IMR-90 (cell line): ENCODE measurements around the gene PAFAH2.

Experiments
- BHLHE40 ChIP-seq: fragments of 150-350 bp; IDR thresholded peaks from 2 replicates; pipeline ENCODE4 v1.6.1; 2016; ENCODE audit warnings: mild to moderate bottlenecking, low read depth, low read length
- MAZ ChIP-seq: IDR thresholded peaks from 2 replicates; pipeline ENCODE4 v1.6.1; 2012; ENCODE audit warnings: low read depth, mild to moderate bottlenecking, low read length, improper control_type of control experiment, moderate library complexity, borderline replicate concordance
- POLR2A ChIP-seq: IDR thresholded peaks from 2 replicates; pipeline ENCODE4 v1.6.1; 2012; ENCODE audit warnings: mild to moderate bottlenecking, low read depth, low read length
- TF ChIP-seq, protein P1 (sequence below): conservative IDR thresholded peaks from 2 replicates; pipeline ENCODE4 v1.5.1; 2012; ENCODE audit warnings: mild to moderate bottlenecking, low read depth, low read length, improper control_type of control experiment

DNA sequence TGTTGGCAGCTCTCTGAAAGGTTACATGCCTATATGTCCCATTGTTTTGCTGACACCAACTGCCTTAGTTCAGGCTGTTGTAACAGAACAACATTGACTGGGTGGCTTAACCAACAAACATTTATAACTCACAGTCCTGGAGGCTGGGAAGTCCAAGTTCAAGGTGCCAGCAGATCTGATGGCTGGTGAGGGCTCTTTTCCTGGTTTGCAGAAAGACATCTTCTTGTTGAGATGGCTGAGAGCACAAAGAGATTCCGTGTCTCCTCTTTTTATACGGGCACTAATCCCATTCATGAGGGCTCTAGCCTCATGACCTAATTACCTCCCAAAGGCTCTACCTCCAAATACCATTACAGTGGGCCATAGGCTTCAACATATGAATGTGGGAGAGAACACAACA is 81.4 kb downstream of the PAFAH2 start:
- TF ChIP-seq MAZ = no peak
- TF ChIP-seq BHLHE40 = no peak
- TF ChIP-seq, protein P1, sequence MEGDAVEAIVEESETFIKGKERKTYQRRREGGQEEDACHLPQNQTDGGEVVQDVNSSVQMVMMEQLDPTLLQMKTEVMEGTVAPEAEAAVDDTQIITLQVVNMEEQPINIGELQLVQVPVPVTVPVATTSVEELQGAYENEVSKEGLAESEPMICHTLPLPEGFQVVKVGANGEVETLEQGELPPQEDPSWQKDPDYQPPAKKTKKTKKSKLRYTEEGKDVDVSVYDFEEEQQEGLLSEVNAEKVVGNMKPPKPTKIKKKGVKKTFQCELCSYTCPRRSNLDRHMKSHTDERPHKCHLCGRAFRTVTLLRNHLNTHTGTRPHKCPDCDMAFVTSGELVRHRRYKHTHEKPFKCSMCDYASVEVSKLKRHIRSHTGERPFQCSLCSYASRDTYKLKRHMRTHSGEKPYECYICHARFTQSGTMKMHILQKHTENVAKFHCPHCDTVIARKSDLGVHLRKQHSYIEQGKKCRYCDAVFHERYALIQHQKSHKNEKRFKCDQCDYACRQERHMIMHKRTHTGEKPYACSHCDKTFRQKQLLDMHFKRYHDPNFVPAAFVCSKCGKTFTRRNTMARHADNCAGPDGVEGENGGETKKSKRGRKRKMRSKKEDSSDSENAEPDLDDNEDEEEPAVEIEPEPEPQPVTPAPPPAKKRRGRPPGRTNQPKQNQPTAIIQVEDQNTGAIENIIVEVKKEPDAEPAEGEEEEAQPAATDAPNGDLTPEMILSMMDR = no peak
- TF ChIP-seq POLR2A = no peak
